Endodermal cell (in vitro differentiated cells): ENCODE measurements around the gene NSG2. TPM values are rescaled to one million over a fixed set of nuclear protein-coding genes. Genes with fewer than 3 reads are reported as not detected.

Experiments
- DNase-seq: peaks from one replicate; pipeline ENCODE4 v3.0.0-alpha.2; 2017
- H3K27ac ChIP-seq: 2 replicates; pipeline ENCODE4 v1.5.1; 2013; ENCODE audit warnings: mild to moderate bottlenecking, low read depth, low read length, moderate library complexity
- H3K27me3 ChIP-seq: 2 replicates; pipeline ENCODE4 v1.6.1; 2013; ENCODE audit warnings: mild to moderate bottlenecking, low read length, moderate library complexity; ENCODE audit not compliant: insufficient read depth, control insufficient read depth, poor library complexity, severe bottlenecking
- H3K36me3 ChIP-seq: 2 replicates; pipeline ENCODE4 v1.7.0; 2013; ENCODE audit warnings: mild to moderate bottlenecking, low read length, moderate library complexity; ENCODE audit not compliant: control insufficient read depth, insufficient read depth
- H3K4me1 ChIP-seq: one replicate; pipeline ENCODE4 v1.7.0; 2013; ENCODE audit warnings: low read length; ENCODE audit not compliant: control insufficient read depth, insufficient read depth
- H3K4me3 ChIP-seq: 2 replicates; pipeline ENCODE4 v1.5.1; 2013; ENCODE audit warnings: mild to moderate bottlenecking, low read length, moderate library complexity
- H3K9ac ChIP-seq: 2 replicates; pipeline ENCODE4 v1.6.1; 2013; ENCODE audit warnings: mild to moderate bottlenecking, low read length, moderate library complexity; ENCODE audit not compliant: poor library complexity, severe bottlenecking; ENCODE audit errors: extremely low read depth
- H3K9me3 ChIP-seq: 2 replicates; pipeline ENCODE4 v1.6.1; 2013; ENCODE audit warnings: mild to moderate bottlenecking, low read length, moderate library complexity; ENCODE audit not compliant: control insufficient read depth
- H3K27ac Mint-ChIP-seq: 2 replicates; pipeline ENCODE4 v1.8.0; 2020; ENCODE audit warnings: mixed read lengths
- H3K27me3 Mint-ChIP-seq: 2 replicates; pipeline ENCODE4 v1.8.0; 2021; ENCODE audit warnings: mild to moderate bottlenecking, mixed read lengths; ENCODE audit not compliant: insufficient read depth
- H3K36me3 Mint-ChIP-seq: 2 replicates; pipeline ENCODE4 v1.8.0; 2020; ENCODE audit warnings: low read depth, mixed read lengths
- H3K4me1 Mint-ChIP-seq: 2 replicates; pipeline ENCODE4 v1.8.0; 2020; ENCODE audit warnings: mixed read lengths
- H3K4me3 Mint-ChIP-seq: 2 replicates; pipeline ENCODE4 v1.8.0; 2020; ENCODE audit warnings: mild to moderate bottlenecking, moderate library complexity, mixed read lengths
- H3K9me3 Mint-ChIP-seq: 2 replicates; pipeline ENCODE4 v1.8.0; 2020; ENCODE audit warnings: mild to moderate bottlenecking, mixed read lengths
- WGBS, 2 experiments: methylation state at CpG; one replicate each; pipeline versions ENCODE4 v1.1.5 to v1.1.7; 2013; ENCODE audit warnings: missing lambda C conversion rate in 2 of 2, mixed read lengths in 1 of 2; ENCODE audit not compliant: insufficient coverage in 1 of 2, insufficient read length in 1 of 2; 5-methylcytosine and 5-hydroxymethylcytosine counted together
- total RNA-seq, 2 donors: library from RNA; stranded (reverse); fragmentation: NEBNext Ultra II Directional in 1 of 2; extraction: Animal tissue kit (Norgen Biotek cat#: 25700) in 1 of 2; gene quantifications; 2 replicates in 1 of 2; 3 replicates in 1 of 2; pipeline ENCODE4 v1.2.1, GENCODE V29; 2021
- TF ChIP-seq, protein P1 (sequence below): fragments of 200-600 bp; sonication (generic); conservative IDR thresholded peaks from 2 replicates; pipeline ENCODE4 v1.5.0; 2021; ENCODE audit warnings: antibody characterized with exemption, mild to moderate bottlenecking

The NSG2 gene
- total RNA-seq, 2 donors from 2014 or later = not detected

GRCh38 chr5:174063082-174063756, 17.7 kb downstream of the NSG2 start:
- H3K4me1 ChIP-seq = no peaks in the 10 kb centered on the region
- peaks cover 12% of the 10 kb centered on the region for H3K27me3 Mint-ChIP-seq
- no peaks in the 10 kb centered on the region for H3K36me3 Mint-ChIP-seq
- no peaks in the 10 kb centered on the region for H3K27me3 ChIP-seq
- H3K4me3 Mint-ChIP-seq = no peak overlapping the region
- no peak overlapping the region for H3K27ac ChIP-seq
- H3K27ac Mint-ChIP-seq = no peak overlapping the region
- no peak overlapping the region for H3K9ac ChIP-seq
- H3K9me3 ChIP-seq = no peaks in the 10 kb centered on the region
- TF ChIP-seq, protein P1, sequence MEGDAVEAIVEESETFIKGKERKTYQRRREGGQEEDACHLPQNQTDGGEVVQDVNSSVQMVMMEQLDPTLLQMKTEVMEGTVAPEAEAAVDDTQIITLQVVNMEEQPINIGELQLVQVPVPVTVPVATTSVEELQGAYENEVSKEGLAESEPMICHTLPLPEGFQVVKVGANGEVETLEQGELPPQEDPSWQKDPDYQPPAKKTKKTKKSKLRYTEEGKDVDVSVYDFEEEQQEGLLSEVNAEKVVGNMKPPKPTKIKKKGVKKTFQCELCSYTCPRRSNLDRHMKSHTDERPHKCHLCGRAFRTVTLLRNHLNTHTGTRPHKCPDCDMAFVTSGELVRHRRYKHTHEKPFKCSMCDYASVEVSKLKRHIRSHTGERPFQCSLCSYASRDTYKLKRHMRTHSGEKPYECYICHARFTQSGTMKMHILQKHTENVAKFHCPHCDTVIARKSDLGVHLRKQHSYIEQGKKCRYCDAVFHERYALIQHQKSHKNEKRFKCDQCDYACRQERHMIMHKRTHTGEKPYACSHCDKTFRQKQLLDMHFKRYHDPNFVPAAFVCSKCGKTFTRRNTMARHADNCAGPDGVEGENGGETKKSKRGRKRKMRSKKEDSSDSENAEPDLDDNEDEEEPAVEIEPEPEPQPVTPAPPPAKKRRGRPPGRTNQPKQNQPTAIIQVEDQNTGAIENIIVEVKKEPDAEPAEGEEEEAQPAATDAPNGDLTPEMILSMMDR = no peak
- peaks cover 9% of the 10 kb centered on the region for H3K4me1 Mint-ChIP-seq
- H3K36me3 ChIP-seq = no peaks in the 10 kb centered on the region
- DNase-seq = no peak
- H3K9me3 Mint-ChIP-seq = no peaks in the 10 kb centered on the region
- H3K4me3 ChIP-seq = no peak overlapping the region

DNA sequence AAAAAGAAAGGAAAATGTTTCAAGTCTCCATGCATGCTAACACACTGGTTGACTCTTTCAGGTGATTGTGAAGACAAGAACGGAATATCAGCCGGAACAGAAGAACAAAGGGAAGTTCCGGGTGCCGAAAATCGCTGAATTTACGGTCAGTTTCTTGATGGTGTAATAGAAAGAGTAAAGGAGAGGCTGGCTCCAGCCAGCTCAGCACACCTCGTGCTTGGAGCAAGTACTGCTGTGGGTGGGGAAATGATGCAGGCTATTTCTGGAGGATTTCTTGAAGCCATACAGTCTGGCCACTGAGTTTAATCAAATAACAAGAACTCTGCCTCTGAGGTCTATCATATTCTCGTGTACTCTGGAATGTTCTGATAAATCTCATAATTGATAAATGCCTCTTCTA, 18.7 kb downstream of the NSG2 start:
- Mint-ChIP-seq H3K9me3 (no peaks in the 10 kb centered on the region), H3K27ac (no peak overlapping the region)
- 86 to 89% methylated on average over 7 to 8 of the region's 8 CpGs for WGBS, 2 experiments

DNA sequence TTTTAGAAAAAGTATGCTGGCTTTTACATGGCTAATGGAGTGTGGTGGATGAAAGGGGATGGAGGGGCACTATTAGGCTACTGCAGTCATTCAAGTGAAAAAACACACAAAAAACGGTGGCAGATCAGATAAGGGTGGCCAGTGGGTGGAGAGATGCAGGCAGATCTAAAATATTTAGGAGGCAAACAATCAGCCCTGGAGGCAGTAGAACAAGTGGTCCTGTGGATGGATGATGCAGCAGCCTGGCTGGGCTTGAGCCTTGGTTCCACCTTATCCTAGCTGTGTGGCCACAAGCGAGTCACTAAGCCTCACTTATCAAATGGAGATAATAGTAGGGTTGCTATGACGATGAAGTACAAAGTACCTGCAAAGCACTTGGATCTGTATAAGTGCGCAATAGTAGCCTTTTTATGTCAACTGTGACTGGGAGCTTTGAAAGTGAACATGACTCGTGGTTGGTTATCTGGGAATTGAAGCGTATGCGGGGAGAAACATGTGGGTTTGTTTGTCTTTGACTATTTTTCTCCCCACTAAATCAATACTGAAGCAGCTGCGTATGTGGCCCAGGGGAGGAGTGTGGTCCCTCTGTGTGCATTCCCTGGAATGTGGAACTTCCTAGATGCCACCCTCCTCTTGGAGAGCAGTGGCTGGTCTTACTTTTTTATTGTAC, 20.2 kb downstream of the NSG2 start:
- Histone ChIP-seq H3K27ac (no peak overlapping the region), H3K27me3 (no peaks in the 10 kb centered on the region), H3K9ac (no peak overlapping the region), H3K9me3 (no peaks in the 10 kb centered on the region), H3K4me3 (no peak overlapping the region), H3K4me1 (no peaks in the 10 kb centered on the region), H3K36me3 (no peaks in the 10 kb centered on the region)
- Mint-ChIP-seq H3K4me3 (no peak overlapping the region), H3K36me3 (no peaks in the 10 kb centered on the region), H3K4me1 (peaks cover 15% of the 10 kb centered on the region), H3K27ac (no peak overlapping the region), H3K9me3 (no peaks in the 10 kb centered on the region), H3K27me3 (peaks cover 8% of the 10 kb centered on the region)
- TF ChIP-seq, protein P1 = no peak
- WGBS, 2 experiments = 81 to 87% methylated on average over 7 to 8 of the region's 8 CpGs
- DNase-seq = peak; percentile 34

More for the DNA sequence above, 18.7 kb downstream of the NSG2 start:
- DNase-seq = peak; percentile 24
- TF ChIP-seq, protein P1 = no peak
- peaks cover 11% of the 10 kb centered on the region for H3K4me1 Mint-ChIP-seq
- no peaks in the 10 kb centered on the region for H3K36me3 Mint-ChIP-seq
- no peak overlapping the region for H3K4me3 Mint-ChIP-seq
- H3K27ac ChIP-seq = no peak overlapping the region
- no peak overlapping the region for H3K4me3 ChIP-seq
- H3K27me3 ChIP-seq = no peaks in the 10 kb centered on the region
- H3K36me3 ChIP-seq = no peaks in the 10 kb centered on the region
- H3K9me3 ChIP-seq = no peaks in the 10 kb centered on the region
- H3K9ac ChIP-seq = no peak overlapping the region
- H3K27me3 Mint-ChIP-seq = peaks cover 12% of the 10 kb centered on the region
- H3K4me1 ChIP-seq = no peaks in the 10 kb centered on the region
